Chondrocyte (in vitro differentiated cells): Measurements from ENCODE around the gene ACBD3. TPM values are rescaled to one million over a fixed set of nuclear protein-coding genes. Genes with fewer than 3 reads are reported as not detected.

Source experiments
- DNase-seq: peaks from one replicate; pipeline ENCODE4 v3.0.0; 2021; ENCODE audit warnings: mixed read lengths, low spot score
- H3K27ac Mint-ChIP-seq: one replicate; pipeline ENCODE4 v1.8.0; 2021; ENCODE audit warnings: mild to moderate bottlenecking, moderate library complexity, mixed read lengths; ENCODE audit not compliant: unreplicated experiment
- H3K27me3 Mint-ChIP-seq: 2 replicates; pipeline ENCODE4 v1.8.0; 2021; ENCODE audit warnings: low read depth, mixed read lengths
- H3K36me3 Mint-ChIP-seq: 2 replicates; pipeline ENCODE4 v1.8.0; 2021; ENCODE audit warnings: low read depth, mixed read lengths
- H3K4me1 Mint-ChIP-seq: 2 replicates; pipeline ENCODE4 v1.8.0; 2021; ENCODE audit warnings: low read depth, mild to moderate bottlenecking, mixed read lengths
- H3K4me3 Mint-ChIP-seq: one replicate; pipeline ENCODE4 v1.8.0; 2021; ENCODE audit warnings: mild to moderate bottlenecking, moderate library complexity, mixed read lengths; ENCODE audit not compliant: unreplicated experiment
- H3K9me3 Mint-ChIP-seq: 2 replicates; pipeline ENCODE4 v1.8.0; 2021; ENCODE audit warnings: low read depth, mixed read lengths
- total RNA-seq: library from RNA; stranded (reverse); gene quantifications from 3 replicates; pipeline ENCODE4 v1.2.1, GENCODE V29; 2021
- TF ChIP-seq, protein P1 (sequence below): fragments of 200-600 bp; sonication (generic); IDR thresholded peaks from 2 replicates; pipeline ENCODE4 v1.5.0; 2021; ENCODE audit warnings: antibody characterized with exemption, mild to moderate bottlenecking, moderate library complexity

Gene ACBD3
- total RNA-seq, 1 donor from 2014 or later: 67.0 TPM

GRCh38 chr1:226215239-226215638 is 28.7 kb upstream of the ACBD3 start:
- H3K27ac Mint-ChIP-seq: no peak overlapping the region
- H3K36me3 Mint-ChIP-seq: no peaks in the 10 kb centered on the region

DNA sequence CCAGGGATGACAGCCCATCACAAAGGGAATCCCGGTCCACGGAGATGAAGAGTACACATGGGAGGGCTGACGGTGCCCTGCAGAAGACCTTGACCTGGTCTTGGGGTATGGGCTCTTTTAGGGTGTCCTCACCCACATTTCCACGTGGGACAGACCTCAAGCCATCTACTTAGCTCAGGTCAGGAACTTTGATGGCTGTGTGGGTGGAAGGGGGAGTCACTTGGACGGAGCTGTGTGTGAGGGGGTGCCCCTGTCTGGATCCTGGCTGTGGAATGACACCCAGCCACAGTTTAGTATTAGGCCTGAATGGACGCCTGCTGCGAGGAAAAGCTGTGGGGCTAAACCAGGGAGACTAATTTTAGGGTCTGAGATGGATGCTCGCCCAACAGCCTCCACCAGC is 26.0 kb upstream of the ACBD3 start:
- no peaks in the 10 kb centered on the region for H3K4me1 Mint-ChIP-seq
- TF ChIP-seq, protein P1, sequence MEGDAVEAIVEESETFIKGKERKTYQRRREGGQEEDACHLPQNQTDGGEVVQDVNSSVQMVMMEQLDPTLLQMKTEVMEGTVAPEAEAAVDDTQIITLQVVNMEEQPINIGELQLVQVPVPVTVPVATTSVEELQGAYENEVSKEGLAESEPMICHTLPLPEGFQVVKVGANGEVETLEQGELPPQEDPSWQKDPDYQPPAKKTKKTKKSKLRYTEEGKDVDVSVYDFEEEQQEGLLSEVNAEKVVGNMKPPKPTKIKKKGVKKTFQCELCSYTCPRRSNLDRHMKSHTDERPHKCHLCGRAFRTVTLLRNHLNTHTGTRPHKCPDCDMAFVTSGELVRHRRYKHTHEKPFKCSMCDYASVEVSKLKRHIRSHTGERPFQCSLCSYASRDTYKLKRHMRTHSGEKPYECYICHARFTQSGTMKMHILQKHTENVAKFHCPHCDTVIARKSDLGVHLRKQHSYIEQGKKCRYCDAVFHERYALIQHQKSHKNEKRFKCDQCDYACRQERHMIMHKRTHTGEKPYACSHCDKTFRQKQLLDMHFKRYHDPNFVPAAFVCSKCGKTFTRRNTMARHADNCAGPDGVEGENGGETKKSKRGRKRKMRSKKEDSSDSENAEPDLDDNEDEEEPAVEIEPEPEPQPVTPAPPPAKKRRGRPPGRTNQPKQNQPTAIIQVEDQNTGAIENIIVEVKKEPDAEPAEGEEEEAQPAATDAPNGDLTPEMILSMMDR: no peak
- no peaks in the 10 kb centered on the region for H3K36me3 Mint-ChIP-seq
- no peak overlapping the region for H3K27ac Mint-ChIP-seq
- H3K4me3 Mint-ChIP-seq: no peak overlapping the region
- no peaks in the 10 kb centered on the region for H3K9me3 Mint-ChIP-seq
- DNase-seq: no peak
- no peaks in the 10 kb centered on the region for H3K27me3 Mint-ChIP-seq

More at GRCh38 chr1:226215239-226215638, 28.7 kb upstream of the ACBD3 start:
- H3K9me3 Mint-ChIP-seq: no peaks in the 10 kb centered on the region
- no peaks in the 10 kb centered on the region for H3K27me3 Mint-ChIP-seq
- H3K4me1 Mint-ChIP-seq: no peaks in the 10 kb centered on the region
- DNase-seq: no peak
- H3K4me3 Mint-ChIP-seq: no peak overlapping the region
- TF ChIP-seq, protein P1: no peak

DNA sequence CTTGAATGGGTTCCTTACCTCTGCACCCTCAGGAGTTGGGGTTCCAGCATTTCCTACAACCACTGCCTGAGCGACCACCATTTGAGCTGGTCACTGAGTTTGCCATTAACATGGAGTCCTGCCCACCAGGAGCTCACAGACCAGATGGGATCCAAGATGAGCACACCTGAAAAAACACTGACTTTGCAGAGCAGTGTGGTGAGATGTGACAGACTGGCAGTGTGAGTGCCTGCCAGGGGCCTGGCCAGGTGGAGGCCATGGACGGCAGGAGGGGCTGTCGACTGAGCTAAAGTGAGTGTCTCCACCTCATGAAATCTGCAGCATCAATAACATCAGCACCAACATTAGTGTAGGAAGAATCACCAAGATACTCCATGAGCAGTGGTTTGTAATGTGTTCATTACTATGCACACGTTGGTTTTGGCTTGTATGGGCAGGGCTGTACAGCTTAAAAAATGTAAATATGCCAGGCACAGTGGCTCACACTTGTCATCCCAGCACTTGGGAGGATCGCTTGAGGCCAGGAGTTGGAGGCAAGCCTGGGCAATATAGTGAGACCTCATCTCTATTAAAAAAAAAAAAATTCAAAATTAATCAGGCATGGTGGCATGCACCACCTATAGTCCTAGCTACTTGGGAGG is 24.8 kb upstream of the ACBD3 start:
- Mint-ChIP-seq H3K4me3 (no peak overlapping the region), H3K27ac (no peak overlapping the region), H3K36me3 (no peaks in the 10 kb centered on the region), H3K4me1 (no peaks in the 10 kb centered on the region), H3K9me3 (no peaks in the 10 kb centered on the region), H3K27me3 (no peaks in the 10 kb centered on the region)
- no peak for DNase-seq
- TF ChIP-seq, protein P1: no peak

DNA sequence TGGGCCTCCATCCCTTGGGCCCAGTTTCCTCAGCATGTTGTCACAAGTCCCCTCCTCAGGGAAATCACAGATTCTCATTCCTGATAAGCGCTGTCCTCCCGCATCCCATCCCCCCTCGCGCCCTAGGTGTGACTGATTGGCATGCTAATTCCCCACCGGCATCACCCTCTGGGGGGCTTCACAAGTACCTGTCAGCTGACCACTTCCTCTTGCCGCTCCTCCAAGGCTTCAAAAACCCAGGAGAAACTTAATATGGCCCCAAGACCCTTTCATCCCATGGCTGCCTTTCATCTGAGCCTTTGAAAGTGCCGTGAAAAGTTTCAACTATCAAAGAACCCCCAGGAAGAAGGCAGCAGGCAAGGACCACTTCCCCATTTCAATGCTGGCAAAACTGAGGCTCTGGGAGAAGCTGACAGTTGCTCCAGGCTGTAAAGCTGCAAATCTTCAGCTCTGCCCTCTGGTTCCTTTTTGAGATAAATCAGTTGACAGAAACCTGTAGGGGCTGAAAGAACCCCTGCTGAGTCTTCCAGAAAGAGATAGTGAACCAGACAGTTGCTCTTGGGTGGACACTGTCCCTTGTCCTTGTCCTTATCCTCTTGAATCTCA is 24.1 kb upstream of the ACBD3 start:
- Mint-ChIP-seq H3K27me3 (no peaks in the 10 kb centered on the region), H3K27ac (no peak overlapping the region), H3K9me3 (no peaks in the 10 kb centered on the region), H3K4me3 (no peak overlapping the region), H3K36me3 (no peaks in the 10 kb centered on the region), H3K4me1 (no peaks in the 10 kb centered on the region)
- TF ChIP-seq, protein P1: no peak
- DNase-seq: no peak

DNA sequence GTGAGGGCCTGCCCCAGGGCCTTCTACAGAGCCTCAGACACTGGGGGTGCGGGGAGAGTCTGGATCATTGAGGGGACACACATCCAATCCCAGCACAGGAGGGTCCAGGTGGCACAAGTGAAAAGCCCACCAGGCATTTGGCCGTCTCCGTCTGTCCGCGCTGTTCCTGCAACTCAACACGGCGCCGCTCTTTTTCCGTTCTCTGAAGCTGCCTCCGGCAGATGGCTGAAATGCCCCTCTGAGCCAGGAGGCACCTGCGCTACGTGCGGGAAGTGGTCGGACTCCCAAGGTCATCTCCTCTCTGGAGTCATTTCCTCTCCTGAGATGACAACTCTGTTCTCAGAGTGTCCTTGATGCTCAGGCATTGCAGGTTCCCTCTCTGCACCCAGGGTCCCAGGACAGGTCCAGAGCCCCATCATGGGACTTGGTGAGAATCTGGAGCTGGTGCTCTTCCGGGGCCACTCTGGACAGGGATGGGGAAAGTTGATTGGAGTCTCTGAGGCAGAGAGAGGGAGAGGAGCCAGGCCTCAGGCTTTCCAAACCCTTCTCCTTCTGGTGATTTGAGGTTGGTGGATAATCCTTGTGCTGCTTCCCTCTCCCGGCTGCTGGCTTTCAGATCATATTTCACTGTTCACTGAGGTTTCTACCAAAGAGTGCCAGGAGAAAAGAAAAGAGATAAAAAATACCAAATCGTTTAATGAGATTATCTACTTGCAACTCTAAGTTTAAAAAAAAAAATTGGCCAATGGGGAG is 22.9 kb upstream of the ACBD3 start:
- no peaks in the 10 kb centered on the region for H3K36me3 Mint-ChIP-seq
- no peaks in the 10 kb centered on the region for H3K27me3 Mint-ChIP-seq

More for the DNA sequence above, 22.9 kb upstream of the ACBD3 start:
- DNase-seq: no peak
- TF ChIP-seq, protein P1: no peak
- no peak overlapping the region for H3K27ac Mint-ChIP-seq
- no peaks in the 10 kb centered on the region for H3K9me3 Mint-ChIP-seq
- H3K4me3 Mint-ChIP-seq: no peak overlapping the region
- H3K4me1 Mint-ChIP-seq: no peaks in the 10 kb centered on the region
